HepG2 (cell line): ENCODE measurements around the gene AXIN1. TPM values are rescaled to one million over a fixed set of nuclear protein-coding genes. Genes with fewer than 3 reads are reported as not detected.

Experiments used
- ATAC-seq: fragments of 200-7000 bp; cut with Tn5 transposase; 3 replicates; pipeline ENCODE4 v1.9.1; 2020; ENCODE audit warnings: mild to moderate bottlenecking, moderate library complexity
- BruUV-seq: library from RNA; stranded (reverse); fragments of 400-500 nt; replicated peaks from 2 replicates; lab custom pipeline; 2021; lab: Mats Ljungman, UMichigan
- CTCF ChIA-PET: fragments of 300-600 bp; formaldehyde crosslinking; extraction: SDS; loops from one replicate; lab custom pipeline; 2021; ENCODE audit warnings: low total read pairs, inconsistent platforms, low intra/inter-chr PET ratio; lab: Yijun Ruan, JAX
- POLR2A ChIA-PET: fragments of 350-600 bp; sonication (Branson Sonifier 250); formaldehyde crosslinking; loops from one replicate; lab custom pipeline; 2020; ENCODE audit warnings: antibody characterized with exemption, inconsistent platforms; lab: Yijun Ruan, JAX
- DNase-seq: peaks from one replicate; pipeline ENCODE4 v3.0.0-alpha.2; 2015; ENCODE audit warnings: low spot score
- FAIRE-seq: peaks from 3 replicates; lab custom pipeline; 2011; peaks lifted over from hg19 to GRCh38; lab: Jason Lieb, UNC
- H2AFZ ChIP-seq: one replicate; pipeline ENCODE4 v1.6.1; 2011; ENCODE audit warnings: low read length, inconsistent platforms
- H3K27ac ChIP-seq: fragments of 300-600 bp; 3 replicates; pipeline ENCODE4 v1.8.0; 2011; ENCODE audit warnings: mixed run types, mild to moderate bottlenecking, mixed read lengths, low read length, inconsistent platforms; ENCODE audit not compliant: insufficient read depth; ENCODE audit errors: extremely low read length
- H3K27me3 ChIP-seq, 2 experiments: fragments of 200-600 bp in 1 of 2; 2 replicates in 1 of 2; 3 replicates in 1 of 2; pipeline versions ENCODE4 v1.6.0 to v1.8.0; 2011; ENCODE audit warnings: low read length in 2 of 2, mild to moderate bottlenecking in 2 of 2, moderate library complexity in 2 of 2, inconsistent platforms in 1 of 2; ENCODE audit not compliant: insufficient read depth in 2 of 2, control insufficient read depth in 1 of 2
- H3K36me3 ChIP-seq, 2 experiments: fragments of 200-600 bp in 1 of 2; replicated peaks in 1 of 2; 2 replicates in 1 of 2; 3 replicates in 1 of 2; pipeline versions ENCODE4 v1.5.1 to v1.8.0; 2011; ENCODE audit warnings: low read length in 2 of 2, inconsistent platforms in 1 of 2; ENCODE audit not compliant: insufficient read depth in 2 of 2, control insufficient read depth in 1 of 2
- H3K4me1 ChIP-seq: 2 replicates; pipeline ENCODE4 v1.5.1; 2012; ENCODE audit warnings: low read length, inconsistent platforms; ENCODE audit not compliant: insufficient read depth
- H3K4me2 ChIP-seq: 2 replicates; pipeline ENCODE4 v1.6.0; 2011; ENCODE audit warnings: low read depth, low read length, inconsistent platforms
- H3K4me3 ChIP-seq, 3 experiments: fragments of 200-600 bp in 1 of 3; sonication (generic), shearing (Covaris generic) in 1 of 3; replicated peaks in 1 of 3; 2 replicates each; pipeline ENCODE4 v1.5.1; 2011 to 2016; ENCODE audit warnings: low read length in 3 of 3, inconsistent platforms in 2 of 3, low read depth in 2 of 3, mild to moderate bottlenecking in 2 of 3, control low read depth in 1 of 3, mixed read lengths in 1 of 3; ENCODE audit not compliant: insufficient read depth in 1 of 3
- H3K79me2 ChIP-seq: one replicate; pipeline ENCODE4 v1.6.1; 2011; ENCODE audit warnings: low read length, inconsistent platforms; ENCODE audit not compliant: insufficient read depth
- H3K9ac ChIP-seq: 2 replicates; pipeline ENCODE4 v1.6.0; 2011; ENCODE audit warnings: mild to moderate bottlenecking, low read depth, low read length, inconsistent platforms; ENCODE audit not compliant: insufficient read depth
- H3K9me3 ChIP-seq: 2 replicates; pipeline ENCODE4 v1.5.1; 2012; ENCODE audit warnings: mild to moderate bottlenecking, low read length
- H4K20me1 ChIP-seq: 2 replicates; pipeline ENCODE4 v1.6.0; 2011; ENCODE audit warnings: inconsistent platforms, mild to moderate bottlenecking, low read length, moderate library complexity; ENCODE audit not compliant: insufficient read depth
- CAMTA2 ChIP-seq: sonication (generic); formaldehyde crosslinking; IDR thresholded peaks from 2 replicates; pipeline ENCODE4 v1.4.0; 2020; ENCODE audit warnings: mild to moderate bottlenecking, missing genetic modification reagents, borderline replicate concordance
- HNRNPK ChIP-seq: fragments of 200-400 bp; formaldehyde crosslinking; IDR thresholded peaks from 2 replicates; pipeline ENCODE4 v1.6.1; 2018; ENCODE audit warnings: low read length, low read depth, moderate library complexity, mild to moderate bottlenecking; ENCODE audit not compliant: poor library complexity, severe bottlenecking
- KDM5B ChIP-seq: sonication (generic); formaldehyde crosslinking; IDR thresholded peaks from 2 replicates; pipeline ENCODE4 v1.4.0; 2020; ENCODE audit warnings: missing genetic modification reagents, mild to moderate bottlenecking, borderline replicate concordance
- KMT2A ChIP-seq: sonication (generic); formaldehyde crosslinking; IDR thresholded peaks from 2 replicates; pipeline ENCODE4 v1.4.0; 2020; ENCODE audit warnings: missing genetic modification reagents
- MED1 ChIP-seq: sonication (generic); formaldehyde crosslinking; IDR thresholded peaks from 2 replicates; pipeline ENCODE4 v1.4.0; 2020; ENCODE audit warnings: missing genetic modification reagents
- RBFOX2 ChIP-seq: fragments of 200-400 bp; formaldehyde crosslinking; IDR thresholded peaks from 2 replicates; pipeline ENCODE4 v1.6.1; 2017; ENCODE audit warnings: low read depth, mild to moderate bottlenecking, low read length
- SNAI1 ChIP-seq: sonication (generic); formaldehyde crosslinking; IDR thresholded peaks from 2 replicates; pipeline ENCODE4 v1.5.0; 2020; ENCODE audit warnings: mild to moderate bottlenecking, missing genetic modification reagents, borderline replicate concordance
- YEATS4 ChIP-seq: sonication (generic); formaldehyde crosslinking; IDR thresholded peaks from 2 replicates; pipeline ENCODE4 v1.4.0; 2020; ENCODE audit warnings: missing genetic modification reagents, borderline replicate concordance
- ZNF224 ChIP-seq: sonication (generic); formaldehyde crosslinking; IDR thresholded peaks from 2 replicates; pipeline ENCODE4 v1.5.0; 2020; ENCODE audit warnings: mild to moderate bottlenecking, missing genetic modification reagents
- ZNF232 ChIP-seq: sonication (generic); formaldehyde crosslinking; IDR thresholded peaks from 2 replicates; pipeline ENCODE4 v1.4.0; 2020; ENCODE audit warnings: missing genetic modification reagents, borderline replicate concordance
- ZNF343 ChIP-seq: sonication (generic); formaldehyde crosslinking; IDR thresholded peaks from 2 replicates; pipeline ENCODE4 v1.4.0; 2020; ENCODE audit warnings: mild to moderate bottlenecking, missing genetic modification reagents
- ZNF484 ChIP-seq: sonication (generic); formaldehyde crosslinking; IDR thresholded peaks from 2 replicates; pipeline ENCODE4 v1.5.1; 2020; ENCODE audit warnings: mild to moderate bottlenecking, low read depth, missing genetic modification reagents, borderline replicate concordance
- ZNF564 ChIP-seq: sonication (generic); formaldehyde crosslinking; IDR thresholded peaks from 2 replicates; pipeline ENCODE4 v1.8.1; 2023; ENCODE audit warnings: mild to moderate bottlenecking, missing genetic modification reagents
- ZNF570 ChIP-seq: sonication (generic); formaldehyde crosslinking; IDR thresholded peaks from 2 replicates; pipeline ENCODE4 v1.4.0; 2020; ENCODE audit warnings: mild to moderate bottlenecking, missing genetic modification reagents, borderline replicate concordance
- WGBS: methylation state at CpG from one replicate; pipeline ENCODE4 v1.1.6; 2017; ENCODE audit warnings: low lambda C conversion rate; 5-methylcytosine and 5-hydroxymethylcytosine counted together
- in situ Hi-C: cut with HindIII; loops from 2 replicates; pipeline ENCODE4 v1.10.0; 2017; ENCODE audit warnings: low pct_unique_long_range_greater_than_20kb; ENCODE audit not compliant: extremely low pct_ligation_motif_present
- intact Hi-C: fragments of 100-400 bp; cut with micrococcal nuclease; formaldehyde crosslinking; loops from one replicate; pipeline ENCODE4 v1.10.0; 2022; ENCODE audit not compliant: unreplicated experiment
- polyA plus RNA-seq, 8 experiments: library from polyadenylated mRNA; depleted of rRNA in 3 of 8; stranded (reverse) in 7 of 8; unstranded in 1 of 8; fragments of >200 nt; fragmentation: Illumina TruSeq in 4 of 8; extraction: Trizol in 4 of 8; gene quantifications; 2 replicates each; pipeline versions ENCODE4 v1.2.1 to v1.2.3, GENCODE V29; 2011 to 2016; ENCODE audit warnings: low read depth in 4 of 8, missing spikeins in 1 of 8, mixed read lengths in 1 of 8; ENCODE audit not compliant: insufficient read depth in 1 of 8
- total RNA-seq, 5 experiments: library from RNA; depleted of rRNA; stranded (reverse); fragments of >200 nt; fragmentation: Illumina TruSeq; extraction: Trizol; gene quantifications; 2 replicates each; pipeline ENCODE4 v1.2.3, GENCODE V29; 2016; ENCODE audit warnings: low read depth in 1 of 5
- TF ChIP-seq, protein P1 (sequence below): sonication (generic); formaldehyde crosslinking; IDR thresholded peaks from 2 replicates; pipeline ENCODE4 v1.4.0; 2020; ENCODE audit warnings: mild to moderate bottlenecking, missing genetic modification reagents
- TF ChIP-seq, protein P2 (sequence below): sonication (generic); formaldehyde crosslinking; IDR thresholded peaks from 2 replicates; pipeline ENCODE4 v1.8.0; 2022; ENCODE audit warnings: missing genetic modification reagents, mild to moderate bottlenecking, inconsistent platforms, borderline replicate concordance
- TF ChIP-seq, protein P3 (sequence below): sonication (generic); formaldehyde crosslinking; IDR thresholded peaks from 2 replicates; pipeline ENCODE4 v1.5.1; 2020; ENCODE audit warnings: mild to moderate bottlenecking, missing genetic modification reagents, borderline replicate concordance

The AXIN1 gene
- total and polyA plus RNA-seq, 2 of the 13 experiments (the other 11 are each of a cell fraction or from before 2014, with no cell fraction given): 24.0 to 26.0 TPM

DNA sequence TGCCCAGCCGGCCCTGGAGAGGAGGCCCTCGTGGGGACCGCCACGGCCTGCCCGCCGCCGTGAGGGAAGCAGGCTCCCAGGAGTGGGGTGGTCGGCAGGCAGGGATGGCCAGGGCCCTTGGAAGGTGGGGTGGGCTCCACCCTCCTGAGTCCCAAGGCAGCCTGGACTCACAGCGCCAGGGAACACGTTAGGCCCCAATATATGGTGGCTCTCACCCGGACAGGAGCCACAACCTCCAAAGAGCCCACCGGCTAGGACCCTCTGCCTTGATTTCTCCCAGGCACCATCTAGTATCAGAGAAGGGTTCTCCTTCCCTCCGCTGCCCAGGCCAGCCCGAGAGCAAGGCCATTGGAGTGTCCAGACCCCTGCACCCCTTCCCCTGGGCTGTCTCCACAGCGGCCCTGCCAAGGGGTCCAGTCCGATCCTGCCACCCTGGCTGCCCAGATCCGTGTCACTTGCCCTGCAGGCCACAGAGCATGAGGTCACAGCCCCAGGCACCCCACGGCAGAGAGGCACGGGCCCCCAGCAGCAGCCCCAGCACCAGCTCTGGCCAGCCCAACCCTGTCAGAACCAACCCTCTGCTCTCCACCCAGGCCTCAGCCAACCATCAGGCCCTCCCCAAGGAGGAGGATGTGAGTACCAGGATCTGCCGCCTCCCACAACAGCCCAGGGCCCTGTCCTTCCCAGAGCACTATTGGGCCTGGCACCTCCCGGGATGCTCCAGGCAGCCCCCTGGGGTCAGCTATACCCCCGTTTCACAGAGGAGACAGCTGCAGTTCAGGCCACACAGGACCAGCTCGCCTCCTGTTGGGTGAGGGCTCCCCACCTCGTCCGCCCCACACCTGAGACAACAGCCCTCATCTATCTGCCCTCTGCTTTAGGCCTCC is 1.1 kb upstream of the AXIN1 start:
- H3K27me3 ChIP-seq: no peaks in the 10 kb centered on the region
- ATAC-seq (peak; percentile 20), FAIRE-seq (no peak), DNase-seq (no peak)
- in situ Hi-C loops: no loop called here
- H3K4me2 ChIP-seq: peak overlapping the region; percentile 100
- peaks cover 72% of the 10 kb centered on the region for H3K4me1 ChIP-seq
- peak overlapping the region; percentile 57 to 84 (median 78) for H3K4me3 ChIP-seq
- CTCF ChIA-PET: no interaction called here
- BruUV-seq: TSS peak; percentile 56
- no peaks in the 10 kb centered on the region for H3K9me3 ChIP-seq
- peaks cover 30% of the 10 kb centered on the region for H3K79me2 ChIP-seq
- intact Hi-C loops: no loop called here
- peak overlapping the region; percentile 85 for H3K9ac ChIP-seq
- peaks cover 1 to 8% of the 10 kb centered on the region in 2 experiments; a peak in 2 of 5 replicates for H3K36me3 ChIP-seq
- peaks cover 4% of the 10 kb centered on the region; the same call in 1 of the 2 replicates for H4K20me1 ChIP-seq
- H2AFZ ChIP-seq: no peak overlapping the region
- peak overlapping the region; percentile 56 for H3K27ac ChIP-seq
- WGBS: 32% methylated on average over 12 of the region's 25 CpGs
- POLR2A ChIA-PET: interaction anchor here (0.7 to 2.4 kb wide), 20 partner anchors 9 to 300 kb away, joined by 3 to 31 read pairs (median 4); partner anchors contain the start of genes DECR2, FAM234A, METTL26 and MRPL28
- TF ChIP-seq, protein P1, sequence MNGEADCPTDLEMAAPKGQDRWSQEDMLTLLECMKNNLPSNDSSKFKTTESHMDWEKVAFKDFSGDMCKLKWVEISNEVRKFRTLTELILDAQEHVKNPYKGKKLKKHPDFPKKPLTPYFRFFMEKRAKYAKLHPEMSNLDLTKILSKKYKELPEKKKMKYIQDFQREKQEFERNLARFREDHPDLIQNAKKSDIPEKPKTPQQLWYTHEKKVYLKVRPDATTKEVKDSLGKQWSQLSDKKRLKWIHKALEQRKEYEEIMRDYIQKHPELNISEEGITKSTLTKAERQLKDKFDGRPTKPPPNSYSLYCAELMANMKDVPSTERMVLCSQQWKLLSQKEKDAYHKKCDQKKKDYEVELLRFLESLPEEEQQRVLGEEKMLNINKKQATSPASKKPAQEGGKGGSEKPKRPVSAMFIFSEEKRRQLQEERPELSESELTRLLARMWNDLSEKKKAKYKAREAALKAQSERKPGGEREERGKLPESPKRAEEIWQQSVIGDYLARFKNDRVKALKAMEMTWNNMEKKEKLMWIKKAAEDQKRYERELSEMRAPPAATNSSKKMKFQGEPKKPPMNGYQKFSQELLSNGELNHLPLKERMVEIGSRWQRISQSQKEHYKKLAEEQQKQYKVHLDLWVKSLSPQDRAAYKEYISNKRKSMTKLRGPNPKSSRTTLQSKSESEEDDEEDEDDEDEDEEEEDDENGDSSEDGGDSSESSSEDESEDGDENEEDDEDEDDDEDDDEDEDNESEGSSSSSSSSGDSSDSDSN (CRISPR knock-in tag): peak; percentile 33
- TF ChIP-seq KMT2A: 0 out of 2 replicates have a peak, but pooled peaks have one; percentile 6
- peak; percentile 7; the same call in 1 of the 2 replicates for TF ChIP-seq YEATS4 (CRISPR knock-in tag)
- TF ChIP-seq ZNF224 (CRISPR knock-in tag): no peak
- TF ChIP-seq ZNF484 (CRISPR knock-in tag): no peak
- peak; percentile 36; the same call in 1 of the 2 replicates for TF ChIP-seq KDM5B (CRISPR knock-in tag)
- TF ChIP-seq ZNF232: peak; percentile 41; the same call in 1 of the 2 replicates
- peak; percentile 48; the same call in 1 of the 2 replicates for TF ChIP-seq RBFOX2
- TF ChIP-seq ZNF343 (CRISPR knock-in tag): 0 out of 2 replicates have a peak, but pooled peaks have one; percentile 9
- TF ChIP-seq CAMTA2: peak; percentile 17; the same call in 1 of the 2 replicates
- 0 out of 2 replicates have a peak, but pooled peaks have one; percentile 9 for TF ChIP-seq MED1 (CRISPR knock-in tag)
- TF ChIP-seq HNRNPK: no peak
- 0 out of 2 replicates have a peak, but pooled peaks have one; percentile 32 for TF ChIP-seq SNAI1 (CRISPR knock-in tag)
- TF ChIP-seq, protein P2, sequence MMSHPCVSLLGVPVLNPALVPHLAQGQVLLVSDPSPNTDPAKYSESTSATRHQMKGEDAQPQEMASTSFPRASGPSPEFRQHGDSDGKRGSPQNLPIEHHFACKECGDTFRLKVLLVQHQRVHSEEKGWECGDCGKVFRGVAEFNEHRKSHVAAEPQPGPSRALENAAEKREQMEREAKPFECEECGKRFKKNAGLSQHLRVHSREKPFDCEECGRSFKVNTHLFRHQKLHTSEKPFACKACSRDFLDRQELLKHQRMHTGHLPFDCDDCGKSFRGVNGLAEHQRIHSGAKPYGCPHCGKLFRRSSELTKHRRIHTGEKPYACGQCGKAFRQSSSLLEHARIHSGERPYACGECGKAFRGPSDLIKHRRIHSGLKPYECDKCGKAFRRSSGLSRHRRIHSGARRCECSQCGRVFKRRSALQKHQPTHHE (CRISPR knock-in tag): 0 out of 2 replicates have a peak, but pooled peaks have one; percentile 24
- TF ChIP-seq, protein P3, sequence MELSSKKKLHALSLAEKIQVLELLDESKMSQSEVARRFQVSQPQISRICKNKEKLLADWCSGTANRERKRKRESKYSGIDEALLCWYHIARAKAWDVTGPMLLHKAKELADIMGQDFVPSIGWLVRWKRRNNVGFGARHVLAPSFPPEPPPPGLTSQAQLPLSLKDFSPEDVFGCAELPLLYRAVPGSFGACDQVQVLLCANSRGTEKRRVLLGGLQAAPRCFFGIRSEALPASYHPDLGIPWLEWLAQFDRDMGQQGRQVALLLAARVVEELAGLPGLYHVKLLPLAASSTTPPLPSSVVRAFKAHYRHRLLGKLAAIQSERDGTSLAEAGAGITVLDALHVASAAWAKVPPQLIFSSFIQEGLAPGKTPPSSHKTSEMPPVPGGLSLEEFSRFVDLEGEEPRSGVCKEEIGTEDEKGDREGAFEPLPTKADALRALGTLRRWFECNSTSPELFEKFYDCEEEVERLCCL (CRISPR knock-in tag): no peak
- no peak for TF ChIP-seq ZNF570 (CRISPR knock-in tag)
- TF ChIP-seq ZNF564 (CRISPR knock-in tag): no peak
